ENCODE results near the gene SNX10. TPM values are rescaled to one million over a fixed set of nuclear protein-coding genes. Genes with fewer than 3 reads are reported as not detected.

The SNX10 gene
- polyA plus RNA-seq, 1 experiment, result not detected

DNA sequence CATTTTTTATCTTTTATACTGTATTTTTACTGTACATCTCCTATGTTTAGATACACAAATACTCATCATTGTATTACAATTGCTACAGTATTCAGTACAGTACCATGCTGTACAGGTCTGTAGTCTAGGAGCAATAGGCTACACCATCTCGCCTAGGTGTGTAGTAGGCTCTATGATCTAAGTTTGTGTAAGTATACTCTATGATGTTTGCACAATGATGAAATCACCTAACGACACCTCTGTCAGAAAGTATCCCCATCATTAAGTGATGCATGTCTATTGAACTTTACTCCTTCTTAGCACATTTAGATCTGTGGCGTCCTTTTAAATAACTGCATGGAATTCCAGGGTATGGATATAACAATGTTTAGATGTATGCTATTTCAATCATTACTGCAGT is 112.0 kb downstream of the SNX10 start:
- ChIA-PET CTCF (no interaction called here), POLR2A (no interaction called here)
- no peak for DNase-seq (ENCODE audit: low read depth, low spot score)
- no peak overlapping the region for H3K27ac ChIP-seq (ENCODE audit: low read depth, low read length)
- H3K27me3 ChIP-seq (ENCODE audit: control insufficient read depth, insufficient read depth, low read length), result peaks cover 5% of the 10 kb centered on the region
- no peak overlapping the region for H3K4me3 ChIP-seq (ENCODE audit: low read depth, low read length)
- H3K9me3 ChIP-seq (ENCODE audit: control insufficient read depth, insufficient read depth, low read length), result no peaks in the 10 kb centered on the region
- TF ChIP-seq, protein P1, sequence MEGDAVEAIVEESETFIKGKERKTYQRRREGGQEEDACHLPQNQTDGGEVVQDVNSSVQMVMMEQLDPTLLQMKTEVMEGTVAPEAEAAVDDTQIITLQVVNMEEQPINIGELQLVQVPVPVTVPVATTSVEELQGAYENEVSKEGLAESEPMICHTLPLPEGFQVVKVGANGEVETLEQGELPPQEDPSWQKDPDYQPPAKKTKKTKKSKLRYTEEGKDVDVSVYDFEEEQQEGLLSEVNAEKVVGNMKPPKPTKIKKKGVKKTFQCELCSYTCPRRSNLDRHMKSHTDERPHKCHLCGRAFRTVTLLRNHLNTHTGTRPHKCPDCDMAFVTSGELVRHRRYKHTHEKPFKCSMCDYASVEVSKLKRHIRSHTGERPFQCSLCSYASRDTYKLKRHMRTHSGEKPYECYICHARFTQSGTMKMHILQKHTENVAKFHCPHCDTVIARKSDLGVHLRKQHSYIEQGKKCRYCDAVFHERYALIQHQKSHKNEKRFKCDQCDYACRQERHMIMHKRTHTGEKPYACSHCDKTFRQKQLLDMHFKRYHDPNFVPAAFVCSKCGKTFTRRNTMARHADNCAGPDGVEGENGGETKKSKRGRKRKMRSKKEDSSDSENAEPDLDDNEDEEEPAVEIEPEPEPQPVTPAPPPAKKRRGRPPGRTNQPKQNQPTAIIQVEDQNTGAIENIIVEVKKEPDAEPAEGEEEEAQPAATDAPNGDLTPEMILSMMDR (IDR thresholded peaks at IDR 0.05; ENCODE audit: low read depth, low read length), result no peak

DNA sequence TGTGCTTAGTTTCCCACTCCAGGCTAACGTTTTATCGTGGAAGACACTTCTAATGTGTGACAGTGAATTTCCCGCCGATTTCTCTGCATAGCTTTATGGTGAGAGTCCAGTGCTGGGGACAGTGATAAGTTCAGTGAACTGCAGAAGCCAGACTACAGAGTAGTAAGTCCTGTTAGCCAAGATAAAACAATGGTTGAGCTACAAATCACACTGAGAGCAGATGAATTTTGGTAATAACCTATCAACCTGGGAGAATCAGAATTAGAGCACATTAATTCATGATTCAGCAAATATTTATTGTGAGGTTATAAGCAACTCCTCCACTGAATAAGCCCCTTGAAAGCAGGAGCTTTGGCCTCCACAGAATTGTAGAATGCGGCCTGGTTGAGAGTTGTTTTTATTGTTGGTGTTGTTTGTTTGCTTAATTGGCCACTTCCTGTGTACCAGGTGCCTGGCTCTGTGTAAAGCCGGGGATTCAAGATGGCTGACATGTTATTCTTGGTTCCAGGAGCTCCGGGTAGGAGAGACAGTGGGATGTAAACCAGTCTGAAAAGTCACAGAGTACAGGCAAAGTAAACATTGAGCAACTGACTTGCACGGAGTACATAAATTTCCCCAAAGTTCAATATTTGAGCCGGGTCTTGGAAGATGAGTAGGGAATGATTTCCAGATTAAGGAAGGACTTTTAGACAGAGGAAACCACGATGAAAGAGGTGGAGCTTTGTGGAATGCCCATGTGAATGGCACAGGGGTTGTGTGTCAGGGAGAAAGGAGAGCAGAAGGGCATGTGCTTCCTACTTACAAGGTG is 112.7 kb downstream of the SNX10 start:
- Histone ChIP-seq H3K4me3 (ENCODE audit: low read depth, low read length) (no peak overlapping the region), H3K27me3 (ENCODE audit: control insufficient read depth, insufficient read depth, low read length) (peaks cover 2% of the 10 kb centered on the region), H3K27ac (ENCODE audit: low read depth, low read length) (no peak overlapping the region), H3K9me3 (ENCODE audit: control insufficient read depth, insufficient read depth, low read length) (no peaks in the 10 kb centered on the region)
- ChIA-PET CTCF (interaction anchor here (1.6 kb wide), 1 partner anchor 39 kb away, joined by 3 read pairs; no protein-coding TSS in a partner anchor), POLR2A (no interaction called here)
- TF ChIP-seq, protein P1 (IDR thresholded peaks at IDR 0.05; ENCODE audit: low read depth, low read length), result no peak
- no peak for DNase-seq (ENCODE audit: low read depth, low spot score)

DNA sequence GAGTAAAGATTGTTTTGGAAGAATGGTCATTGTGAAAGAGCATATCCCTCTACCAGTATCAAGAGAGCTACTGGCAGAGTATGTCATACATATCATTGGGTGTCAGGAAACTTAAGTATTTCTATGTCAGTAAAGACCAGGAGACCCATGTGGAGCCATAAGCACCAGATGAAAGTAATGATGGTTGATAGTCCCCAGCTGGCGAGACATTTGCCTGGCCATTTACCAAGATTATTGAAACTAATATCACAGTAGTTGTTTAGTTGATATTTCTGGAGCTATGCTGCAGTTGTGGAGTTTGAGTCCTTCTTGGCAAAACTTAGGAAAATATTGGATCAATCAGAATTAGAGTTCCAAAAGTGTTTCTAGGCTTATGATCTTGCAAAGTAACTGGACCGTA is 114.8 kb downstream of the SNX10 start:
- TF ChIP-seq, protein P1 (IDR thresholded peaks at IDR 0.05; ENCODE audit: low read depth, low read length), result no peak
- ChIA-PET CTCF (no interaction called here), POLR2A (no interaction called here)
- no peak for DNase-seq (ENCODE audit: low read depth, low spot score)
- Histone ChIP-seq H3K9me3 (ENCODE audit: control insufficient read depth, insufficient read depth, low read length) (no peaks in the 10 kb centered on the region), H3K27ac (ENCODE audit: low read depth, low read length) (no peak overlapping the region), H3K27me3 (ENCODE audit: control insufficient read depth, insufficient read depth, low read length) (peaks cover 2% of the 10 kb centered on the region), H3K4me3 (ENCODE audit: low read depth, low read length) (no peak overlapping the region)

DNA sequence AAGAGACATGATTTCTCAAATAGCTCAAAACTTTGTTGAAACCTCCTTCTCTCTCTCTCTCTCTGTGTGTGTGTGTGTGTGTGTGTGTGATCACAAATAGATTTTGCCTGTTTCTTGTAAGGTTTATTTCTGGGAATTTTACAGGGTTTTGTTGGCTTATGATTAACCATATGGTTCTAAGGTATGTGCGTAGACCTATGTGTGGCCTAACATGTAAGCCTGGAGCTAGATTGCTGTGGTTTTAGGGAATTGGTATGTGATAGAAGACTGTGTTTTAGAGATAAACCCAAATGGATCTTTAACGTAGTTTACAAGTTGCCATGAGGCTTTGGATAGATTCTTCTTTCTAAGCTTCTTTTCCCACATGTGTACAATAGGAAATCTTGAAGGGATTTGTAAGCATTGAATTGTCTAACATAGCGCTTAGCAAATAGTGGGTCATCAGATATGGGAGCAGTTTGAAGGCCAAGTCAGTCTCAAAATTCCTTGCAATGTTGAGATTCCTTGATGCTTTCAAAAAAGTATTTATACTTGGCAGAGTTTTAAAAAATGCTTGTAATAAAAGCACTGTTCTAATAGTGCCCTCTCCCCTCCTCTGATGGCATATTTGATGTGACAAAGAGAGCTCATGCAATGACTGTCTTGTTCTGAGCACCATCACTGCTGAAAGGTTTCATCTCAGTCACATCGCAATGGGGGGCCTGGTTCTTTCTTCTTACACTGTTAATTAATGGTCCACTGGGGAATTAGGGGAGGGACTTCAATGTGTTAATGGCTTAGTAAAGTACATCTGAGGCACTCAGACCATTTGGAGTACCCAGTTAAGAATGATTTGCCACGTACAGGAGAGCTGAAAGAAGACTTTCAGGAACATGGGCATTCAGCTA is 118.2 kb downstream of the SNX10 start:
- TF ChIP-seq, protein P1 (IDR thresholded peaks at IDR 0.05; ENCODE audit: low read depth, low read length), result no peak
- no peak overlapping the region for H3K27ac ChIP-seq (ENCODE audit: low read depth, low read length)
- POLR2A ChIA-PET, result no interaction called here
- H3K4me3 ChIP-seq (ENCODE audit: low read depth, low read length), result no peak overlapping the region
- no peak for DNase-seq (ENCODE audit: low read depth, low spot score)
- H3K27me3 ChIP-seq (ENCODE audit: control insufficient read depth, insufficient read depth, low read length), result peaks cover 2% of the 10 kb centered on the region
- no peaks in the 10 kb centered on the region for H3K9me3 ChIP-seq (ENCODE audit: control insufficient read depth, insufficient read depth, low read length)
- CTCF ChIA-PET, result interaction anchor here (1.0 to 1.5 kb wide), 2 partner anchors 258 to 530 kb away, joined by 3 to 5 read pairs; no protein-coding TSS in a partner anchor
